Upper lobe of right lung (tissue), 1 donor: ENCODE data around the gene NASP. TPM values are rescaled to one million over a fixed set of nuclear protein-coding genes. Genes with fewer than 3 reads are reported as not detected.
A peak's percentile ranks its signal among the peaks of the same experiment; 100 is the strongest.
"Not testable (repeated sequence)": the region's sequence is repeated elsewhere in the genome, so short reads cannot be mapped to it uniquely, and the experiment has no call there.

Experiments
- ATAC-seq: fragments of 200-7000 bp; cut with Tn5 transposase; one replicate; pipeline ENCODE4 v1.9.1; 2020; ENCODE audit warnings: mild to moderate bottlenecking, moderate library complexity
- DNase-seq: peaks from one replicate; pipeline ENCODE4 v3.0.0-alpha.2; 2020
- H3K27ac ChIP-seq: fragments of 200-600 bp; one replicate; pipeline ENCODE4 v1.8.0; 2022
- H3K27me3 ChIP-seq: fragments of 200-600 bp; one replicate; pipeline ENCODE4 v1.8.0; 2022; ENCODE audit warnings: mild to moderate bottlenecking
- H3K36me3 ChIP-seq: fragments of 200-600 bp; one replicate; pipeline ENCODE4 v1.8.0; 2022
- H3K4me1 ChIP-seq: fragments of 200-600 bp; one replicate; pipeline ENCODE4 v1.8.0; 2022
- H3K4me3 ChIP-seq: fragments of 200-600 bp; one replicate; pipeline ENCODE4 v1.8.0; 2022; ENCODE audit warnings: mild to moderate bottlenecking
- H3K9me3 ChIP-seq: fragments of 200-600 bp; one replicate; pipeline ENCODE4 v1.8.0; 2022
- CTCF ChIP-seq: fragments of 200-600 bp; IDR thresholded peaks from one replicate; pipeline ENCODE4 v1.8.0; 2022; ENCODE audit warnings: antibody characterized with exemption
- intact Hi-C: fragments of 100-400 bp; cut with DNase I; formaldehyde crosslinking; loops from one replicate; pipeline ENCODE4 v1.11.0; 2022
- total RNA-seq: library from RNA; stranded (reverse); fragmentation: NEBNext Ultra II Directional; extraction: Animal tissue kit (Norgen Biotek cat#: 25700); gene quantifications from one replicate; pipeline ENCODE4 v1.2.1, GENCODE V29; 2021
- donor health status: DM: no; HTN: yes; CAD: no; lungs with severe emphysema.

The NASP gene
- total RNA-seq, 1 donor from 2014 or later: 49.8 TPM

GRCh38 chr1:45594412-45594811 is 10.6 kb downstream of the NASP start:
- H3K4me3 ChIP-seq: no peak overlapping the region
- H3K36me3 ChIP-seq: peaks cover 37% of the 10 kb centered on the region
- no peak for ATAC-seq
- no peak for DNase-seq
- no peaks in the 10 kb centered on the region for H3K27me3 ChIP-seq
- H3K27ac ChIP-seq: no peak overlapping the region
- intact Hi-C loops: no loop called here
- TF ChIP-seq CTCF: no peak
- no peaks in the 10 kb centered on the region for H3K9me3 ChIP-seq
- H3K4me1 ChIP-seq: peaks cover 4% of the 10 kb centered on the region

- H3K36me3 ChIP-seq: peaks cover 28% of the 10 kb centered on the region
- intact Hi-C loops: not testable (repeated sequence)
Observed at GRCh38 chr1:45596765-45597164, 12.9 kb downstream of the NASP start.

GRCh38 chr1:45604239-45604638 is 20.4 kb downstream of the NASP start:
- H3K9me3 ChIP-seq: no peaks in the 10 kb centered on the region
- TF ChIP-seq CTCF: no peak
- intact Hi-C loops: no loop called here
- H3K27ac ChIP-seq: no peak overlapping the region
- no peak overlapping the region for H3K4me3 ChIP-seq
- peaks cover 4% of the 10 kb centered on the region for H3K4me1 ChIP-seq
- no peaks in the 10 kb centered on the region for H3K27me3 ChIP-seq
- peaks cover 25% of the 10 kb centered on the region for H3K36me3 ChIP-seq
- DNase-seq: no peak
- no peak for ATAC-seq

More at GRCh38 chr1:45596765-45597164, 12.9 kb downstream of the NASP start:
- not testable (repeated sequence) for DNase-seq, H3K4me3 ChIP-seq, H3K27ac ChIP-seq, ATAC-seq, H3K4me1 ChIP-seq, H3K27me3 ChIP-seq, H3K9me3 ChIP-seq

- peak; percentile 42 for ATAC-seq
- Histone ChIP-seq H3K36me3 (peaks cover 40% of the 10 kb centered on the region), H3K4me3 (no peak overlapping the region), H3K27me3 (no peaks in the 10 kb centered on the region), H3K27ac (no peak overlapping the region), H3K9me3 (no peaks in the 10 kb centered on the region), H3K4me1 (peaks cover 4% of the 10 kb centered on the region)
- intact Hi-C loops: no loop called here
- no peak for TF ChIP-seq CTCF
- DNase-seq: no peak
Observed at GRCh38 chr1:45607404-45608074, 23.7 kb downstream of the NASP start.

- no peak overlapping the region for H3K27ac ChIP-seq
- no peaks in the 10 kb centered on the region for H3K27me3 ChIP-seq
- no peak for TF ChIP-seq CTCF
- H3K36me3 ChIP-seq: peaks cover 45% of the 10 kb centered on the region
- intact Hi-C loops: no loop called here
- no peaks in the 10 kb centered on the region for H3K9me3 ChIP-seq
- H3K4me1 ChIP-seq: peaks cover 4% of the 10 kb centered on the region
- ATAC-seq (peak; percentile 58), DNase-seq (no peak)
- H3K4me3 ChIP-seq: no peak overlapping the region
Observed at GRCh38 chr1:45608175-45609156, 24.6 kb downstream of the NASP start.
